Esophagus (tissue), 2 donors: ENCODE data around the gene PCGF2. TPM values are rescaled to one million over a fixed set of nuclear protein-coding genes. Genes with fewer than 3 reads are reported as not detected.

Experiments used
- H3K27ac ChIP-seq, 2 donors: one replicate each; pipeline ENCODE4 v1.5.1; 2013; ENCODE audit warnings: low read depth in 2 of 2, mild to moderate bottlenecking in 2 of 2, inconsistent platforms in 1 of 2, low read length in 1 of 2, moderate library complexity in 1 of 2
- H3K27me3 ChIP-seq, 2 donors: one replicate each; pipeline ENCODE4 v1.6.1; 2013; ENCODE audit warnings: low read length in 2 of 2, control low read depth in 1 of 2, mild to moderate bottlenecking in 1 of 2; ENCODE audit not compliant: insufficient read depth in 2 of 2, control insufficient read depth in 1 of 2
- H3K36me3 ChIP-seq, 2 donors: one replicate each; pipeline ENCODE4 v1.6.1; 2013; ENCODE audit warnings: low read length in 1 of 2; ENCODE audit not compliant: control insufficient read depth in 2 of 2, insufficient read depth in 2 of 2
- H3K4me1 ChIP-seq, 2 donors: one replicate each; pipeline ENCODE4 v1.6.1; 2013; ENCODE audit warnings: low read length in 1 of 2; ENCODE audit not compliant: control insufficient read depth in 2 of 2, insufficient read depth in 2 of 2
- H3K4me3 ChIP-seq, 2 donors: one replicate each; pipeline ENCODE4 v1.5.1; 2013; ENCODE audit warnings: low read length in 2 of 2, mild to moderate bottlenecking in 2 of 2, low read depth in 1 of 2, moderate library complexity in 1 of 2
- H3K9me3 ChIP-seq, 2 donors: one replicate each; pipeline ENCODE4 v1.6.1; 2013; ENCODE audit warnings: mild to moderate bottlenecking in 2 of 2, low read depth in 1 of 2, low read length in 1 of 2, moderate library complexity in 1 of 2; ENCODE audit not compliant: control insufficient read depth in 2 of 2, insufficient read depth in 1 of 2
- WGBS, 2 donors: extraction: QIAGEN DNeasy Blood & Tissue Kit; methylation state at CpG; one replicate each; pipeline ENCODE4 v1.1.7; 2013; 5-methylcytosine and 5-hydroxymethylcytosine counted together
- polyA plus RNA-seq, 2 donors: library from polyadenylated mRNA; stranded (reverse); fragments of 200-250 nt; gene quantifications; one replicate each; pipeline ENCODE4 v1.2.3, GENCODE V29; 2013
- donor health status: healthy with polysubstance abuse.
- donor health status: Bipolar disorder and iron deficiency.

PCGF2 gene
- polyA plus RNA-seq, 2 donors, result 9.4 to 22.4 TPM

- Histone ChIP-seq H3K9me3 (no peaks in the 10 kb centered on the region), H3K4me1 (peaks cover 5 to 10% of the 10 kb centered on the region in 2 donors), H3K27me3 (no peaks in the 10 kb centered on the region), H3K4me3 (peak overlapping the region; percentile 60 to 92), H3K36me3 (peaks cover 0 to 2% of the 10 kb centered on the region in 2 donors), H3K27ac (peak overlapping the region; percentile 97 to 99)
- 0% methylated on average over 65 to 81 of the region's 81 CpGs for WGBS, 2 donors
These were observed 45.8 kb downstream of the PCGF2 start for GRCh38 chr17:38702166-38702915.

- H3K4me3 ChIP-seq, result peak overlapping the region; percentile 60 to 92
- H3K27me3 ChIP-seq, result no peaks in the 10 kb centered on the region
- peaks cover under 1 to 4% of the 10 kb centered on the region in 2 donors for H3K4me1 ChIP-seq
- H3K36me3 ChIP-seq, result no peaks in the 10 kb centered on the region
- peak overlapping the region; percentile 97 to 99 for H3K27ac ChIP-seq
- no peaks in the 10 kb centered on the region for H3K9me3 ChIP-seq
- 1 to 2% methylated on average over 25 of the region's 25 CpGs for WGBS, 2 donors
These were observed 46.5 kb downstream of the PCGF2 start for GRCh38 chr17:38701504-38702165.

- Histone ChIP-seq H3K4me3 (no peak overlapping the region), H3K9me3 (no peaks in the 10 kb centered on the region), H3K27me3 (no peaks in the 10 kb centered on the region), H3K27ac (no peak overlapping the region), H3K36me3 (no peaks in the 10 kb centered on the region), H3K4me1 (peaks cover 0 to 3% of the 10 kb centered on the region in 2 donors)
- 86 to 89% methylated on average over 5 of the region's 5 CpGs for WGBS, 2 donors
These were observed 49.4 kb downstream of the PCGF2 start for GRCh38 chr17:38698760-38699159.

GRCh38 chr17:38697061-38697820 is 50.9 kb downstream of the PCGF2 start:
- WGBS, 2 donors, result 82 to 83% methylated on average over 4 of the region's 4 CpGs
- no peaks in the 10 kb centered on the region for H3K36me3 ChIP-seq
- no peak overlapping the region for H3K4me3 ChIP-seq
- H3K4me1 ChIP-seq, result peaks cover 0 to 3% of the 10 kb centered on the region in 2 donors
- H3K9me3 ChIP-seq, result no peaks in the 10 kb centered on the region
- no peaks in the 10 kb centered on the region for H3K27me3 ChIP-seq
- no peak overlapping the region for H3K27ac ChIP-seq

- Histone ChIP-seq H3K27me3 (no peaks in the 10 kb centered on the region), H3K4me1 (peaks cover 0 to 2% of the 10 kb centered on the region in 2 donors), H3K9me3 (no peaks in the 10 kb centered on the region), H3K27ac (peak overlapping the region; percentile 15 to 82), H3K4me3 (no peak overlapping the region), H3K36me3 (no peaks in the 10 kb centered on the region)
- WGBS, 2 donors, result 46% methylated on average over 12 of the region's 12 CpGs
These were observed 54.3 kb downstream of the PCGF2 start for GRCh38 chr17:38693700-38694329.

- H3K9me3 ChIP-seq, result no peaks in the 10 kb centered on the region
- H3K27me3 ChIP-seq, result no peaks in the 10 kb centered on the region
- H3K4me3 ChIP-seq, result no peak overlapping the region
- H3K27ac ChIP-seq, result no peak overlapping the region
- WGBS, 2 donors, result 86 to 88% methylated on average over 4 of the region's 4 CpGs
- peaks cover 0 to 2% of the 10 kb centered on the region in 2 donors for H3K4me1 ChIP-seq
- no peaks in the 10 kb centered on the region for H3K36me3 ChIP-seq
These were observed 57.0 kb downstream of the PCGF2 start for GRCh38 chr17:38691154-38691553.

GRCh38 chr17:38690386-38690785 is 57.8 kb downstream of the PCGF2 start:
- Histone ChIP-seq H3K9me3 (no peaks in the 10 kb centered on the region), H3K27me3 (no peaks in the 10 kb centered on the region), H3K36me3 (no peaks in the 10 kb centered on the region), H3K4me1 (peaks cover 0 to 2% of the 10 kb centered on the region in 2 donors), H3K27ac (no peak overlapping the region), H3K4me3 (no peak overlapping the region)
- WGBS, 2 donors, result 85 to 88% methylated on average over 4 of the region's 4 CpGs

- Histone ChIP-seq H3K27ac (no peak overlapping the region), H3K4me1 (peaks cover 0 to 2% of the 10 kb centered on the region in 2 donors), H3K9me3 (no peaks in the 10 kb centered on the region), H3K27me3 (no peaks in the 10 kb centered on the region), H3K4me3 (no peak overlapping the region), H3K36me3 (no peaks in the 10 kb centered on the region)
- 88 to 93% methylated on average over 5 of the region's 5 CpGs for WGBS, 2 donors
These were observed 60.9 kb downstream of the PCGF2 start for GRCh38 chr17:38687286-38687685.

GRCh38 chr17:38685491-38685890 is 62.6 kb downstream of the PCGF2 start:
- H3K27ac ChIP-seq, result no peak overlapping the region
- 78 to 86% methylated on average over 12 of the region's 12 CpGs for WGBS, 2 donors
- H3K36me3 ChIP-seq, result no peaks in the 10 kb centered on the region
- no peaks in the 10 kb centered on the region for H3K9me3 ChIP-seq
- no peaks in the 10 kb centered on the region for H3K4me1 ChIP-seq
- no peaks in the 10 kb centered on the region for H3K27me3 ChIP-seq
- no peak overlapping the region for H3K4me3 ChIP-seq
